HCT116 (cell line): ENCODE measurements around the gene HIF1A. TPM values are rescaled to one million over a fixed set of nuclear protein-coding genes. Genes with fewer than 3 reads are reported as not detected.
"Not testable (repeated sequence)": the region's sequence is repeated elsewhere in the genome, so short reads cannot be mapped to it uniquely, and the experiment has no call there.

Experiments used
- ATAC-seq: fragments of 200-7000 bp; cut with Tn5 transposase; 2 replicates; pipeline ENCODE4 v1.9.1; 2020; ENCODE audit warnings: mild to moderate bottlenecking, moderate library complexity
- BruUV-seq: library from RNA; stranded (reverse); fragments of 400-500 nt; replicated peaks from 2 replicates; lab custom pipeline; 2021; lab: Mats Ljungman, UMichigan
- CTCF ChIA-PET: fragments of 300-600 bp; sonication (Branson Sonifier 250); formaldehyde crosslinking; loops from one replicate; lab custom pipeline; 2021; ENCODE audit warnings: antibody characterized with exemption; lab: Charles Lee
- POLR2A ChIA-PET: fragments of 300-600, 350-600 bp; sonication (Branson Sonifier 250); formaldehyde crosslinking; loops from one replicate; lab custom pipeline; 2021; ENCODE audit warnings: antibody characterized with exemption; lab: Charles Lee
- RAD21 ChIA-PET, 2 experiments: fragments of 300-600 bp; sonication (Branson Sonifier 250); formaldehyde crosslinking; loops; one replicate each; lab custom pipeline; 2023; ENCODE audit warnings: low total read pairs in 2 of 2; ENCODE audit not compliant: uncharacterized antibody in 2 of 2, unreplicated experiment in 2 of 2, low non-redundant PET in 1 of 2; lab: Charles Lee
- DNase-seq: peaks from one replicate; pipeline ENCODE4 v3.0.0-alpha.2; 2010; ENCODE audit warnings: low read depth, low spot score
- H2AFZ ChIP-seq: fragments of 200-600 bp; shearing (Covaris generic), sonication (generic); 2 replicates; pipeline ENCODE4 v1.6.1; 2017; ENCODE audit warnings: low read depth, mixed run types, mixed read lengths, antibody characterized with exemption, low read length; ENCODE audit not compliant: poor library complexity, severe bottlenecking
- H3K27ac ChIP-seq: 2 replicates; pipeline ENCODE4 v1.5.1; 2012; ENCODE audit warnings: low read depth, low read length
- H3K27me3 ChIP-seq: fragments of 200-600 bp; sonication (generic); 2 replicates; pipeline ENCODE4 v1.6.1; 2016; ENCODE audit warnings: mixed run types, low read length, mixed read lengths; ENCODE audit not compliant: insufficient read depth
- H3K36me3 ChIP-seq, 2 experiments: fragments of 200-500 bp in 1 of 2; fragments of 200-600 bp in 1 of 2; sonication (Bioruptor generic) in 1 of 2; sonication (generic) in 1 of 2; 2 replicates each; pipeline versions ENCODE4 v1.5.1 to v1.6.1; 2014 to 2016; ENCODE audit warnings: low read length in 2 of 2, inconsistent platforms in 1 of 2, mixed read lengths in 1 of 2, mixed run types in 1 of 2; ENCODE audit not compliant: insufficient read depth in 2 of 2, control insufficient read depth in 1 of 2
- H3K4me1 ChIP-seq, 2 experiments: fragments of 200-600 bp in 1 of 2; sonication (generic) in 1 of 2; 2 replicates each; pipeline versions ENCODE4 v1.5.1 to v1.6.1; 2012 to 2017; ENCODE audit warnings: low read length in 2 of 2, inconsistent platforms in 1 of 2, mild to moderate bottlenecking in 1 of 2, mixed read lengths in 1 of 2, mixed run types in 1 of 2, moderate library complexity in 1 of 2; ENCODE audit not compliant: insufficient read depth in 2 of 2, control insufficient read depth in 1 of 2
- H3K4me2 ChIP-seq: fragments of 200-600 bp; sonication (generic); 2 replicates; pipeline ENCODE4 v1.6.1; 2017; ENCODE audit warnings: mixed run types, low read length, mixed read lengths
- H3K4me3 ChIP-seq, 2 experiments: fragments of 200-600 bp in 1 of 2; sonication (generic) in 1 of 2; replicated peaks in 1 of 2; 2 replicates each; pipeline ENCODE4 v1.5.1; 2011 to 2016; ENCODE audit warnings: low read length in 2 of 2, control low read depth in 1 of 2, low read depth in 1 of 2, mild to moderate bottlenecking in 1 of 2, mixed read lengths in 1 of 2, mixed run types in 1 of 2
- H3K79me2 ChIP-seq: fragments of 200-600 bp; sonication (generic); 2 replicates; pipeline ENCODE4 v1.6.1; 2017; ENCODE audit warnings: mild to moderate bottlenecking, mixed run types, low read length, moderate library complexity, mixed read lengths; ENCODE audit not compliant: insufficient read depth
- H3K9ac ChIP-seq: fragments of 200-600 bp; sonication (generic); 2 replicates; pipeline ENCODE4 v1.6.1; 2016; ENCODE audit warnings: low read length, mixed read lengths
- H3K9me2 ChIP-seq: fragments of 200-600 bp; sonication (generic), shearing (Covaris generic); 2 replicates; pipeline ENCODE4 v1.6.1; 2017; ENCODE audit warnings: mixed run types, mild to moderate bottlenecking, moderate library complexity; ENCODE audit not compliant: insufficient read depth
- H3K9me3 ChIP-seq, 2 experiments: fragments of 200-500 bp in 1 of 2; fragments of 200-600 bp in 1 of 2; sonication (Bioruptor generic) in 1 of 2; sonication (generic) in 1 of 2; 2 replicates each; pipeline ENCODE4 v1.6.1; 2014 to 2017; ENCODE audit warnings: low read length in 2 of 2, mixed read lengths in 2 of 2, inconsistent platforms in 1 of 2, low read depth in 1 of 2, mild to moderate bottlenecking in 1 of 2, mixed run types in 1 of 2, moderate library complexity in 1 of 2; ENCODE audit not compliant: control insufficient read depth in 1 of 2, insufficient read depth in 1 of 2
- H4K20me1 ChIP-seq: fragments of 200-600 bp; sonication (generic), shearing (Covaris generic); 2 replicates; pipeline ENCODE4 v1.6.1; 2017; ENCODE audit warnings: mixed run types, mild to moderate bottlenecking, moderate library complexity; ENCODE audit not compliant: insufficient read depth
- CBX3 ChIP-seq: IDR thresholded peaks from 2 replicates; pipeline ENCODE4 v1.6.1; 2012; ENCODE audit warnings: low read depth
- CEBPB ChIP-seq: IDR thresholded peaks from 2 replicates; pipeline ENCODE4 v1.6.1; 2012; ENCODE audit warnings: low read depth
- ELF1 ChIP-seq: IDR thresholded peaks from 2 replicates; pipeline ENCODE4 v1.6.1; 2012; ENCODE audit warnings: low read depth, borderline replicate concordance
- EZH2phosphoT487 ChIP-seq: fragments of 200-600 bp; IDR thresholded peaks from 2 replicates; pipeline ENCODE4 v1.6.1; 2018; ENCODE audit warnings: antibody characterized with exemption, borderline replicate concordance
- JUND ChIP-seq: IDR thresholded peaks from 2 replicates; pipeline ENCODE4 v1.6.1; 2012
- POLR2A ChIP-seq: IDR thresholded peaks from 2 replicates; pipeline ENCODE4 v1.7.0; 2011; ENCODE audit warnings: borderline replicate concordance; ENCODE audit not compliant: insufficient read depth, insufficient read length; ENCODE audit errors: extremely low read depth
- POLR2AphosphoS5 ChIP-seq: IDR thresholded peaks from 2 replicates; pipeline ENCODE4 v1.6.1; 2011; ENCODE audit warnings: mild to moderate bottlenecking, low read depth, low read length, moderate library complexity
- SIN3A ChIP-seq: IDR thresholded peaks from 2 replicates; pipeline ENCODE4 v1.6.1; 2012; ENCODE audit warnings: low read depth
- SP1 ChIP-seq: IDR thresholded peaks from 2 replicates; pipeline ENCODE4 v1.6.1; 2012; ENCODE audit warnings: low read depth
- SRF ChIP-seq: IDR thresholded peaks from 2 replicates; pipeline ENCODE4 v1.6.1; 2012; ENCODE audit warnings: low read depth
- TCF7L2 ChIP-seq: IDR thresholded peaks from 2 replicates; pipeline ENCODE4 v1.7.0; 2011; ENCODE audit warnings: borderline replicate concordance, inconsistent platforms; ENCODE audit not compliant: insufficient read depth, insufficient read length; ENCODE audit errors: extremely low read depth
- YY1 ChIP-seq: IDR thresholded peaks from 2 replicates; pipeline ENCODE4 v1.6.1; 2011; ENCODE audit warnings: low read length, low read depth, moderate library complexity, mild to moderate bottlenecking; ENCODE audit not compliant: insufficient replicate concordance; ENCODE audit errors: extremely low read depth
- ZNF274 ChIP-seq: fragments of 200-500 bp; sonication (Bioruptor generic); IDR thresholded peaks from 2 replicates; pipeline ENCODE4 v1.6.1; 2014; ENCODE audit warnings: mild to moderate bottlenecking, low read depth, low read length, inconsistent platforms
- intact Hi-C: fragments of 100-400 bp; cut with micrococcal nuclease; formaldehyde crosslinking; loops from 2 replicates; pipeline ENCODE4 v1.10.0; 2022
- total RNA-seq: library from RNA; stranded (reverse); gene quantifications from one replicate; pipeline ENCODE4 v1.2.1, GENCODE V29; 2021; ENCODE audit not compliant: unreplicated experiment
- TF ChIP-seq, protein P1 (sequence below): IDR thresholded peaks from 2 replicates; pipeline ENCODE4 v1.6.1; 2012
- TF ChIP-seq, protein P2 (sequence below), 3 experiments: fragments of 200-600 bp in 1 of 3; sonication (generic) in 1 of 3; IDR thresholded peaks in 2 of 3; conservative IDR thresholded peaks in 1 of 3; 2 replicates each; pipeline ENCODE4 v1.5.1; 2012 to 2017; ENCODE audit warnings: low read depth in 2 of 3, low read length in 2 of 3, antibody characterized with exemption in 1 of 3, borderline replicate concordance in 1 of 3, control low read depth in 1 of 3, mild to moderate bottlenecking in 1 of 3, mixed read lengths in 1 of 3, mixed run types in 1 of 3, moderate library complexity in 1 of 3; ENCODE audit not compliant: insufficient read depth in 1 of 3
- TF ChIP-seq, protein P3 (sequence below): IDR thresholded peaks from 2 replicates; pipeline ENCODE4 v1.6.1; 2012; ENCODE audit warnings: low read depth

Gene HIF1A
- total RNA-seq, 1 experiment from 2014 or later = 113 TPM

DNA sequence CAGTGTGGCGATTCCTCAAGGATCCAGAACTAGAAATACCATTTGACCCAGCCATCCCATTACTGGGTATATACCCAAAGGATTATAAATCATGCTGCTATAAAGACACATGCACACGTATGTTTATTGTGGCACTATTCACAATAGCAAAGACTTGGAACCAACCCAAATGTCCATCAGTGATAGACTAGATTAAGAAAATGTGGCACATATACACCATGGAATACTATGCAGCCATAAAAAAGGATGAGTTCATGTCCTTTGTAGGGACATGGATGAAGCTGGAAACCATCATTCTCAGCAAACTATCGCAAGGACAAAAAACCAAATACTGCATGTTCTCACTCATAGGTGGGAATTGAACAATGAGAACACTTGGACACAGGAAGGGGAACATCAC is 37.2 kb upstream of the HIF1A start:
- RAD21 ChIA-PET, H4K20me1 ChIP-seq, H3K4me2 ChIP-seq, H2AFZ ChIP-seq, H3K9ac ChIP-seq, H3K9me2 ChIP-seq, intact Hi-C loops, H3K36me3 ChIP-seq, H3K4me3 ChIP-seq, POLR2A ChIA-PET, BruUV-seq, H3K79me2 ChIP-seq, H3K9me3 ChIP-seq, DNase-seq, ATAC-seq, CTCF ChIA-PET, H3K27me3 ChIP-seq, H3K27ac ChIP-seq: not testable (repeated sequence)
- peaks cover 2 to 10% of the 10 kb centered on the region in 2 experiments; a peak in 1 of 4 replicates for H3K4me1 ChIP-seq

DNA sequence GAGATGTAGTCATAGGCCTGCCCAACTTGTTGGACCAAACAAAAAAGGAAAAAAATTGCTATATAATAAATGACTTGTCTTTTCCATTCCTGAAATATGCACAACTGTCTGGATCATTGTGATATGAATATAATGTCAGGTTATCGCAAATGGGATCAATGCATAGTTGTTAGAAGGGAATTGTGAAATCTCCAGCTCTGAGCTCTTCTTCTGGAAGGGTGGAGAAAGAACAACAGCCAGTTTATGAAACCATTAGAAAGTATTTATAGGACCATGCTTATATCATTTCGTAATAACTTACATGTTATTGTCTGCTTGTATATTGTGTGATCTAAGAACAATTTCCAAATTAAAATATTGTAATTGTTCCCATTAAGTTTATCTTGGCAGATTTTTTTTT is 35.7 kb upstream of the HIF1A start:
- Histone ChIP-seq H4K20me1 (no peaks in the 10 kb centered on the region), H3K27ac (no peak overlapping the region), H2AFZ (no peak overlapping the region), H3K9me3 (no peaks in the 10 kb centered on the region), H3K27me3 (no peaks in the 10 kb centered on the region), H3K36me3 (no peaks in the 10 kb centered on the region), H3K79me2 (no peaks in the 10 kb centered on the region), H3K4me3 (no peak overlapping the region), H3K9ac (no peak overlapping the region), H3K4me2 (no peak overlapping the region), H3K4me1 (peaks cover 2 to 10% of the 10 kb centered on the region in 2 experiments; a peak in 1 of 4 replicates), H3K9me2 (no peaks in the 10 kb centered on the region)
- no TSS peak for BruUV-seq
- intact Hi-C loops = no loop called here
- DNase-seq = no peak
- CTCF ChIA-PET = no interaction called here
- RAD21 ChIA-PET = no interaction called here
- POLR2A ChIA-PET = no interaction called here
- no peak for ATAC-seq
- TF ChIP-seq CEBPB = no peak
- no peak for TF ChIP-seq ELF1
- no peak for TF ChIP-seq POLR2A
- no peak for TF ChIP-seq EZH2phosphoT487
- TF ChIP-seq, protein P1, sequence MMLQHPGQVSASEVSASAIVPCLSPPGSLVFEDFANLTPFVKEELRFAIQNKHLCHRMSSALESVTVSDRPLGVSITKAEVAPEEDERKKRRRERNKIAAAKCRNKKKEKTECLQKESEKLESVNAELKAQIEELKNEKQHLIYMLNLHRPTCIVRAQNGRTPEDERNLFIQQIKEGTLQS = no peak
- TF ChIP-seq POLR2AphosphoS5 = no peak
- no peak for TF ChIP-seq YY1
- TF ChIP-seq, protein P2, sequence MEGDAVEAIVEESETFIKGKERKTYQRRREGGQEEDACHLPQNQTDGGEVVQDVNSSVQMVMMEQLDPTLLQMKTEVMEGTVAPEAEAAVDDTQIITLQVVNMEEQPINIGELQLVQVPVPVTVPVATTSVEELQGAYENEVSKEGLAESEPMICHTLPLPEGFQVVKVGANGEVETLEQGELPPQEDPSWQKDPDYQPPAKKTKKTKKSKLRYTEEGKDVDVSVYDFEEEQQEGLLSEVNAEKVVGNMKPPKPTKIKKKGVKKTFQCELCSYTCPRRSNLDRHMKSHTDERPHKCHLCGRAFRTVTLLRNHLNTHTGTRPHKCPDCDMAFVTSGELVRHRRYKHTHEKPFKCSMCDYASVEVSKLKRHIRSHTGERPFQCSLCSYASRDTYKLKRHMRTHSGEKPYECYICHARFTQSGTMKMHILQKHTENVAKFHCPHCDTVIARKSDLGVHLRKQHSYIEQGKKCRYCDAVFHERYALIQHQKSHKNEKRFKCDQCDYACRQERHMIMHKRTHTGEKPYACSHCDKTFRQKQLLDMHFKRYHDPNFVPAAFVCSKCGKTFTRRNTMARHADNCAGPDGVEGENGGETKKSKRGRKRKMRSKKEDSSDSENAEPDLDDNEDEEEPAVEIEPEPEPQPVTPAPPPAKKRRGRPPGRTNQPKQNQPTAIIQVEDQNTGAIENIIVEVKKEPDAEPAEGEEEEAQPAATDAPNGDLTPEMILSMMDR (IDR thresholded peaks at IDR 0.05 in 2 of 3, conservative IDR thresholded peaks at IDR 0.05 in 1 of 3; ENCODE audit: borderline replicate concordance in 1 of 3, insufficient read depth in 1 of 3, low read depth in 2 of 3, low read length in 2 of 3) = no peak
- TF ChIP-seq ZNF274 = no peak
- no peak for TF ChIP-seq SRF
- TF ChIP-seq, protein P3, sequence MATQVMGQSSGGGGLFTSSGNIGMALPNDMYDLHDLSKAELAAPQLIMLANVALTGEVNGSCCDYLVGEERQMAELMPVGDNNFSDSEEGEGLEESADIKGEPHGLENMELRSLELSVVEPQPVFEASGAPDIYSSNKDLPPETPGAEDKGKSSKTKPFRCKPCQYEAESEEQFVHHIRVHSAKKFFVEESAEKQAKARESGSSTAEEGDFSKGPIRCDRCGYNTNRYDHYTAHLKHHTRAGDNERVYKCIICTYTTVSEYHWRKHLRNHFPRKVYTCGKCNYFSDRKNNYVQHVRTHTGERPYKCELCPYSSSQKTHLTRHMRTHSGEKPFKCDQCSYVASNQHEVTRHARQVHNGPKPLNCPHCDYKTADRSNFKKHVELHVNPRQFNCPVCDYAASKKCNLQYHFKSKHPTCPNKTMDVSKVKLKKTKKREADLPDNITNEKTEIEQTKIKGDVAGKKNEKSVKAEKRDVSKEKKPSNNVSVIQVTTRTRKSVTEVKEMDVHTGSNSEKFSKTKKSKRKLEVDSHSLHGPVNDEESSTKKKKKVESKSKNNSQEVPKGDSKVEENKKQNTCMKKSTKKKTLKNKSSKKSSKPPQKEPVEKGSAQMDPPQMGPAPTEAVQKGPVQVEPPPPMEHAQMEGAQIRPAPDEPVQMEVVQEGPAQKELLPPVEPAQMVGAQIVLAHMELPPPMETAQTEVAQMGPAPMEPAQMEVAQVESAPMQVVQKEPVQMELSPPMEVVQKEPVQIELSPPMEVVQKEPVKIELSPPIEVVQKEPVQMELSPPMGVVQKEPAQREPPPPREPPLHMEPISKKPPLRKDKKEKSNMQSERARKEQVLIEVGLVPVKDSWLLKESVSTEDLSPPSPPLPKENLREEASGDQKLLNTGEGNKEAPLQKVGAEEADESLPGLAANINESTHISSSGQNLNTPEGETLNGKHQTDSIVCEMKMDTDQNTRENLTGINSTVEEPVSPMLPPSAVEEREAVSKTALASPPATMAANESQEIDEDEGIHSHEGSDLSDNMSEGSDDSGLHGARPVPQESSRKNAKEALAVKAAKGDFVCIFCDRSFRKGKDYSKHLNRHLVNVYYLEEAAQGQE = no peak
- no peak for TF ChIP-seq JUND
- TF ChIP-seq CBX3 = no peak
- TF ChIP-seq SIN3A = no peak
- TF ChIP-seq TCF7L2 = no peak
- TF ChIP-seq SP1 = no peak
